GM19463 (cell line): Measurements from ENCODE around the gene KSR2.

Experiments used
- ATAC-seq: cut with Tn5 transposase; IDR thresholded peaks from one replicate; pipeline ENCODE4 v1.9.1; 2021; ENCODE audit warnings: mild to moderate bottlenecking, moderate library complexity; ENCODE audit not compliant: unreplicated experiment

Gene KSR2

DNA sequence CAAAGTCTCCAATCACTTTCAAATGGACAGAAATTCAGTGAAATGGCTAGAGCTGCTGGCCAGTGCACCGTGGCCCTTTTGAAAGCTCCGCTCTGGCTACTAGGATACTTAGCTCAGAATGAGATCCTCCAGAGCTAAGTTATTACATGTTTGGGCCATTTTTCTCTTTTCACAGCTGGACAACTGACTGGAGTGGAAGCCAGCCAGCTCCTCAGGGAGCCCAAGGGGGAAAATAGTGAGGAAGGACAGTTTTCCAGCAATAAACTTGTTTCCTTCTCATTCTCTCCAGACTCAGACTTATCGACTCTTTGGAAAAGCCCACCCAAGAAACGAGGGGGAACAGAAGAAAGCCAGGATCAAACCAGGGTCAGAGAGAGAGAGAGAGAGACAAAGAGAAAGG, 266.0 kb downstream of the KSR2 start:
- ATAC-seq, result no peak

DNA sequence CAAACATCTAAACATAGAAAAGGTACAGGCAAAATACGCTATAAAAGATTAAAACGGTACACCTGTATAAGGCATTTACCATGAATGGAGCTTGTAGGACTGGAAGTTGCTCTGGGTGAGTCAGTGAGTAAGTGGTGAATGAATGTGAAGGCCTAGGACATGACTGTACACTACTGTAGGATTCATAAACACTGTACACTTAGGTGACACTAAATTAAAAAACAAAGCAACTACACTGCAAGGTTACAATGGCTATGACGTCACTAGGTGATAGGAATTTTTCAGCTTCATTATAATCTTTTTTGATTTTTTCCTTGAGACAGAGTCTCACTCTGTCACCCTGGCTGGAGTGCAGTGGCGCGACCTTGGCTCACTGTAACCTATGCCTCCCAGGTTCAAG, 269.2 kb downstream of the KSR2 start:
- no peak for ATAC-seq

DNA sequence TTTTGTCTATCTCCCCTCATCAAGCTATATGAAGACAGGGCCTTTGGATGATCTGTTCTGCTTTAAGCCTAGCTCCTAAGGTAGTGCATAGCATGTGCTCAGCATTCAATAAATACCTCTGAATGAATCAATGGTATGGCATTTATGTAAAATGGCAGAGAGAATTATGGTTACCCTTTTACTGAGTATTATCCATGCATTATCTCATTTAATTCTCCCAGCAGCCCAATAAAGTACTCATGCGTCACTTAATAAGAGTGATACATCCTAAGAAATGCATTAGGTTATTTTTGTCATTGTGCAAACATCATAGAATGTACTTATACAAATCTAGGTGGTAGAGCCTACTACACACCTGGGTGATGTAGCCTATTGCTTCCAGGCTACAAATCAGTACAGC, 269.7 kb downstream of the KSR2 start:
- ATAC-seq, result no peak

DNA sequence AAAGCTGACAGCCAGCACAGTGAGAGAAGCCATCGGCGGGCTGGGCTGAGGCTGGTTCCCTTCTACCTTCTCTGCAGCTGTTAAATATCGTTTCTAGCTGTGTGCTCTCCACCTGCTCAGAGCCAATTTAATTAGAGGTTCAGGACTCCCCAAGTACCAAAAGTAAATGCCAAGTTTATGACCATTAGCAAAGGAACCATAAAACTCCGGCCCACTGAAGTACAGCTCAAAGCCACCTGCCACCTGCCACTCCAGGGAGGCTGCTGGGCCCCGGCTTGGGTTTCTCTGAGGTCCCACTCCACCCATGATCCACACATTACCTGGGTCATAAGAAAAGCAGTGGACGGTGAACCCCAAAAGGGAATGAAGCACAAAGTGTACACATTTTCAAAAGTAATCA, 272.8 kb downstream of the KSR2 start:
- ATAC-seq, result no peak

DNA sequence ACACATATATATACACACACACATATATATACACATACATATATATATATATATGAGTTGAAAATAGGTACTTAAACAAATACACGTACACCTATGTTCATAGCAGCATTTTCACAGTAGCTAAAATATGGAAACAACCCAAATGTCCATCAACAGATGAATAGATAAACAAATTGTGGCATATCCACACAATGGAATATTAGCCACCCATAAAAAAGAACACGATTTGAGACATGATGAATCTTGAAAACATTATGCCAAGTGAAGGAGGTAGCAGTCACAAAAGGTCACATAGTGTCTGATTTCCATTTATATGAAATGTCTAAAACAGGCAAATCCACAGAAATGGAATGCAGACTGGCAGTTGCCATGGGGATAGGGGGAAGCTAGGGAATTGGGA, 276.3 kb downstream of the KSR2 start:
- no peak for ATAC-seq

DNA sequence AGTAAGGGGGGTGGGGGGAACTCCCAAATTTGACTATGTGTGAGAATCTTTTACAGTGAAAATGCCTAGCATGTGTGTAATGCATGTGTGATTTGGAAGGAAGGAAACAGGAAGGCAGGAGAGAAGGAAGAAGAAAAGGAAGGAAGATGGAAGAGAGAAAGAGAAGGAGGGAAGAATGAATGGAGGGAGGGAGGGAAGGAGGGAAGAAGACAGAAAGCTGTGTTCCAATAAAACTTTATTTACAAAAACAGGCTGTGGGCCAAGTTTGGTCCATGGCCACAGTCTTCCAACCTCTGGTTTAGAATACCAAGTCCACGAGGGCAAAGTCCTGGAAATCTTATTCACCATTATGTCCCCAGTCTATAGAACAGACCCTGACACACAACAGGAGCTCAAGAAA, 278.9 kb downstream of the KSR2 start:
- ATAC-seq, result no peak

DNA sequence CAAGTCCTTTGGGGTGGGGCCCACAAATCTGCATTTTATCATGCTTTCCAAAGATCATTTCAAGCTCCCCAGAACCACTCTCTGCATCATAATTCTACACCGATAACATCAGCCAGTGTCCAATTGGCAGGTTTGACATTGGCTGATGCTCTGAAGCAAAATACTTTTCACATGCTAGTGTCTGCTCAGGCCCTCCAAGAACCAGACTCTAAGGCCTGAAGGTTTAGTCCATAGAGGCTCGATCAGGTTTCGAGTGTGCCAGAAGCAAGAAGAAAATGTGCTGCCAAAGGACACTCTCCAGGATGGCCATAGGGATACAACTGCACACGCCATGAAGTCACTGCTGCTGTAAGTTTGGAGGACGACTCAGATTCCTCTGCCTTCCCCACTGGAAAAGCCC, 280.3 kb downstream of the KSR2 start:
- no peak for ATAC-seq

DNA sequence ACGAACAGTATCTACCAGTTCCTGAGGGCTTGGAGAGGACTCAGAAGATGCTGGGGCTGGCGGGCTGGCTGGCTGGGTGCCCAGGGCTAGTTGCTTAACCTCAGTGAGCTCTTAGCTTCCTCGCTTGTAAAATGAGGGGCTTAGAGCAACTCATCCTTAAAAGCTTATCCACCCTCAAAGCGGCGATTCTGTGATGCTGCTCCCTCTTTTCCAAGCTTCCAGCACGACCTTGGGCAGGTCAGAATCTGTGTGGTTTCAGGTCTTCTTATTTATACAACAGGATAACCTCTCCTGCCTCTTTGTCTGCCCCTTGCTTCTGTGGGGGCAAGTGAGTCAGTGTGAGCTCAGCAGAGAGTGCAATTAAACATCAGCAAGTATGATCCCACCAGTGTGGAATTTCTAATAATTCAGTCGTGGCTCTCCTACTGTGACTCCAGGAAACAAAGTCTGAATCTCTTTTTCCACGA, 281.8 kb downstream of the KSR2 start:
- no peak for ATAC-seq

DNA sequence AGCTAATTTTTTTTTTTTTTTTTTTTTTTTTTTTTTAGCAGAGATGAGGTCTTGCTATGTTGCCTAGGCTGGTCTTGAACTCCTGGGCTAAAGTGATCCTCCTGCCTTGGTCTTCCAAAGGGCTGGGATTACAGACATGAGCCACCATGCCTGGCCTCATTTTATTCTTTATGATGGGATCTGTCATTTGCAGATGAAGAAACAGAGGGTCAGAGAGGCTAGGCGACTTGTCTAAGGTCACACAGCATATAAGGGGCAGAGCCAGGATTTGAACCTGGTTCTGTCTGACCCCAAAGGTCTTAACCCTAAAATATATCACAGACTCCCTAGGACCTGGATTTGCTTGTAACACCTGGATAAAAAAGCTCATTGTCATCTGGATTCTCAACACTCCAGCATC, 282.6 kb downstream of the KSR2 start:
- no peak for ATAC-seq

DNA sequence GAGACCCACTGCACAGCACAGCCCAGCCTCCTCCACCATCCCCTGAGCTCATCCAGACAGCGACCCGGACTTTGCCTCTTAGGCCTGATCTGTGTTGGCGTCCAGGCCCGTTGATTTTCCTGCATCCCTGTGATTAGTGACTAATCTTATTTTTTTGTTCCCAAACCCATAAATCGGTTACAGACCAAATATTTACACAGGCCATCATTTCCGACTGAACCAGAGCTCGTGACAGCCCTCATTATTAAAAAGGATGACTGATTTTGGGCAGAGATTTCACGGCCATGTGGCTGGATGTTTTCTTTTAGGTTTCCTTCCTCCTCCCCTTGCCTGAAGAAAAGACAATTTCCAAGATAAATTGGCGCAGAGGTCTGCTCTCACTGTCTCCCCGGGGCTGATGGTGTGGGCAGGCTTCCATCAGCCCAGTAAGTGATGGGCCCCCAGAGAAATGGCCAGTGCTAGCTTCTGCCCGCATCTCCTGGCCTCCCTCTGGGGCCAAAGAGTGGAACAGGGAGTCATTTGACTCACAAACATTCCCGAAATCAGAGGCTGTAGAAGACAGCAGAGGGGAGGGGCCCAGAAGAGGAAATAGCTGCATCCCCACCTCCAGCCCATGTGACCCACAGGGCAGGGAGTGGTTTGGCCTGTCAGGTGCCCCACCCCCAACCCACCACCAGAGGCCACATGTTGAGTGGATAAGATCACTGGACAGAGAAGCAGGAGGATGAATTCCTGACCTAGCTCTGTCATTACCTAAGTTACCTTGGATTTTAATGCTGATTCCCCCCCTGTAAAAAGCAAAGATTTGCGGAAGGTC, 283.5 kb downstream of the KSR2 start:
- ATAC-seq, result no peak

DNA sequence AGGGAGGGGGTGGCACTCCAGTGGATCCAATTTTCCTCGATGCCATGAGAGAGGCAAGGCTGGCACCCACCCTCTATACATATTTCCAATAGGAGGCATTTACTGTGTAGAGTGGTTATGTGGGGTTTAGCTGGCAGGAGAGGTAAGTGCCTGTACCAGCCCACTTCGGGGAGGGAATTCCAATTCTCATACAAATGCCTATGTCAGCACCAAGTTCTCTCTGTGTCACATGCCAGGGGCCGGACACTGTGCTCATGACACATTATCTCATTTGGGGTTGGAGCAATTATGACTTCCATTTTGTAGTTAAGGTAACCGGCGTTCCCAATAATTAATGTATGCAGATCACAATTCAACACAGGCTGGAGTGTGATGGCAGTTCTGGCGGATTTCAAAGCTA, 284.3 kb downstream of the KSR2 start:
- no peak for ATAC-seq

DNA sequence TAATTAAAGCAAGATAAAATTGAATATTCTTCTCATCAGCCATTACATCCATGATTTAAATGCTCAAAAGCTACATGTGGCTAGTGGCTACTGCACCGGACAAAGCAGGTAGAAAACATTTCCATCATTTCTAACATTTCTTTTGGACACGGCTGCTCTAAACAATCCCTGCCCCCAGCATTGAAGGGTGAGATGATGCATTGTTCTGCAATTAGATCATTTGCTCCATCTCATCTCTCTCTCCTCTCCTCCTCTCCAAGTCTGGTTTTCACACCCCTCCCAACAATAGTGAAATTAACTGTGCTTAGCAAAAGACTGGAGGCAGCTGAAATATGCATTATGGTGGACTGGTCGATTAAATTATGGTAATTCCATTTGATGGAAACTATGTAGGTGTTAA, 288.5 kb downstream of the KSR2 start:
- no peak for ATAC-seq

DNA sequence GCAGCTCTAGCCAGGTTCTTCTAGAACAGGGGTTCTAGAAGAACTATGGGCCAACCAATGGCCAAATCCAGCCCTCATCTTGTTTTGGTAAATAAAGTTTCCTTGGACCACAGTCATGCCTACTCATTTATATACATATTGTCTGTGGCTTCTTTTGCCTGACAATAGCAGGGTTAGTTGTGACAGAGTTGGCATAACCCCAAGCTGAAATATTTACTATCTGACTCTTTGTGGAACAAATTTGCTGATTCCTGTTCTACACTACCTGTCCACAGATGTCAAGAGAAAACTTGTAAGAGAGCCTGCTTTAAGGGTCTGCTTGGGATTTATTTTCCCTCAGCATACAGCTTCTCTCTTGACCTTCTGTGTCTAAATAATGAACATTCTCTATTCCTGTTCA, 289.0 kb downstream of the KSR2 start:
- no peak for ATAC-seq

DNA sequence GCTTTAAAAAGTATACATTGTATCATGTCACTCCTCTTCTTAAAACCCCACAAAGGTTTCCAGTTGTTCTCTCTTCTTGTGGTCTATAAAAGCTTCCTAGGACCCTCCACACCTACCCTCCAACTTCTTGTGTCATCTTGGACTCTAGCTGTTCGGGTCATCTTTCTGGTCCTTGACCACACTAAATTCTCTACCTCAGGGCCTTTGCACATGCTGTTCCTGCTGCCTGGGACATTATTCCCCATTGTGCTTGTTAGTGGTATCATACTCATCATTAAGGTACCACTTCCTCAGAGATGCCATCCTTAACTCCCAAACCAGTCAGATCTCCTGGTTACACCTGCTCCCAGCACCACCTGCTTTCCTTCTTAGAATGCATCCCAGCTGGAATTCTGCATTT, 294.0 kb downstream of the KSR2 start:
- ATAC-seq, result no peak

DNA sequence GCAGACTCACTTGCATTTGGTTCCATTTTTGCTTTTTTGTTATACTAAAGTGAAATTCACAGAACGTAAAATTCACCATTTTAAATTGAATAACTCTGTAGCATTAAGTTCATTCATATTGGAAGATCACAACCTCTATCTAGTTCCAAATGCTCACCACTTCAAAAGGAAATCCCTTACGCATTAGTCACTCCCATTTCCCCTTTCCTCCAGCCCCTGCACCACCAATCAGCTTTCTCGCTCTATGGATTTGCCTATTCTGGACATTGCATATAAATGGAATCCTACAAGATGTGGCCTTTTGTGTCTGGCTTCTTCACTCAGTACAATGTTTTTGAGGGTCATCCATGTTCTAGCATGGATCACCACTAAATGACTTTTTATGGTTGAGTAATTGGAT, 294.5 kb downstream of the KSR2 start:
- no peak for ATAC-seq

DNA sequence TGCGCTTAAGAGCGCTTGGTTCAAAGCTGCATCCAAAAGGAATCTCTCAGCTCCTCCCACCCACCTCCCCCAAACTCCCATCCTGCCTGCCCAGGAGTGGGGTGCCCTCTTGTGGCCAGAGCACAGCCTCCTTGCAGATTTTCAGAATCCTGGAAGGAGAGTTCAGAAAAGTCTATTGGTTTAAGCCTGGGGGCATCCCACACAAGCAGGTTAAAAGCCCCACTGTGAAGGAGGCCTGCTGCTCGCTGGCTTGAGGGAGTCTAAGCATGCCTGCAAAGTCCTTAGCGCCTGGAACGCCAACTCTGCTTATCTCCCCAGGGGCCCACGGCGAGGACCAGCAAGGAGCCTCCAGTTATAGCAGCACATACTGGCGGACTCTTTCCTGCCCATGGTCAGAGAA, 297.1 kb downstream of the KSR2 start:
- no peak for ATAC-seq

DNA sequence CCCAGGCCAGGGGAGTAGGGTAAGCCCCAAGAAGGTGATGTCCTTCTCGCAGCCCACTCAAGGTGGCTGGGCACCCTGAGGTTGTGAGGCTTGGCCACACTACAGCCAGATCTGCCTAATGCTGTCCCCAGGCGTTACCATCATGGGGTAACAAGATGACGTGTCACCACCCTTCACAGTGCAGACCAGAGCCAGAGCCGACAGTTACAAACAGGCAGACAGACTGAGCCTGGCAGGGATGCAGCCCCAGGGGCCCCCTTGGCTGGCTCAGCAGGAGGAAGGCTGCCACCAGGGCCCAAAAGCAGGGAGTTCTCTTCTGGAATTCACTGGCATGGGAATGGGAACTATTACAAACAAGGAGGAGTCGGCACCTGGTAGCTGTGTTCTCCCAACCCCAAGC, 304.6 kb downstream of the KSR2 start:
- ATAC-seq, result no peak

DNA sequence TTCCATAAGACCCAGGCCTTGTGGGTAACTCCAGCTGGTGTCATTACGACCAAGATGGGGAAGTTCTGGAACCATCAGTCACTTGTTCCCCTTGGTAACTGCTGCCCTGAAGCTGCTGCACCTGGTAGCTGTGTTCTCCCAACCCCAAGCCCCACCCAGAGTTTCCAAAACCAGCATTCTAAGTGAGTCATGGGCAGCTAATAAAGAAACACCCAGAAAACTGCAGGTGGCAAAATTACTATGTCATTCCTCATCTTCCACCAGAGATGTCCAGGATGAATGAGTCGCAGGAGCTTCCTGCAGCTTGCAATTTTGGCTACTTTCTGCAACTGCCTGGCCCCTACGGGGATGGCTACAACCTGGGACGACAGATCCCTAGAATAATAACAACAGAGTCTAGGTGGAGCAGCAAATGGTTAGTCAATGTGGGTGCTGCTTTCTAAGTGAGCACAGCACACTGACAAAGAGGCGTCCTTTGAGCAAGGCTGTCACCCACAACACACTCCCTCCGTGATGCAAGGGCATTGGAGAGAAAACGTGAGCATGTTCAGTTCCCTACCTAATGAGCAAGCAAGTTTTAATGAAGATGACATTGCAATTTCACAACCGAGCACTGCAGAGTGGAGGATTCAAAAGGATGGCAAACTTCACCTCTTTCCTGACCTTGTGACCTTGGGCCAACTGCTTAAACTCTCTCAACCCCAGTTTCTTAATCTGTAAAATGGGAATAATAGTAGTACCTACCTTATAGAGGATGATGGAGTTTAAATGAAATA, 306.0 kb downstream of the KSR2 start:
- no peak for ATAC-seq

DNA sequence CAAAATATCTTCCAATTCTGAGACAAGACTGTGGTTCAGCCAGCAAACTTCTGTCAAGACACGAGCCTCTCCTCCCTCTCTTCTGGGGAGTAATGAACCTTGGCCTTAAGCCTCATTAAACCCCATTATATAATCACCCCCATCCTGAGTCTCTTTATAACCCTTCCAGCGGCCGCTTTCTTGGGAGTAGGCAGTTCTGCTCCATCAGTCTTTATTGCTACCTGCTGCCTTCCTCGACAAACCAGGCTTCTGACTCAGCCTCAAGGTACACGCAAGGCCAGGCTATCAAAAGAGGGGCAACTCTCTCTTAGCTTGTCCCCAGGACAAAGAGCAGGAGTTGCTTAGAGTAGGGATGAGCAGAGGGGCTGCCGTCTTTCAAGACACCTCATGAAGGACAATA, 306.6 kb downstream of the KSR2 start:
- ATAC-seq, result no peak

DNA sequence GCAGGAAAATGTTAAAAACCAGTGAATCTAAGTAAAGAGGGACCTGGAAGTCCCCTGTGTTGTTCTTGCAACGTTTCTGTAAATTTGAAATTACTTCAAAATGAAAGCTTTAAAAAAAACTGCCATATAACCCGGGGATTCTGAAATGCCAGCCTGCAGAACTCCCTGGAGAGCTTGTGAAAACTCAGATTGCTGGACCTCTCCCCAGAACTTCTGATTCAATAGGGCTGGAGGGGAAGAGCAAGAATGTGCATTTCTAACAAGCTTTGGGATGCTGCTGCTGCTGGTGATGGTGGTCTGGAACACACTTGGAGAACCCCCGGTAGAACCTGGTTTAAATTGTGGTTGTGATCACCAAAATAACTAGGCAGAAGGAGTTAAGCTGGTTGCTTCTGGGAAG, 307.3 kb downstream of the KSR2 start:
- no peak for ATAC-seq

DNA sequence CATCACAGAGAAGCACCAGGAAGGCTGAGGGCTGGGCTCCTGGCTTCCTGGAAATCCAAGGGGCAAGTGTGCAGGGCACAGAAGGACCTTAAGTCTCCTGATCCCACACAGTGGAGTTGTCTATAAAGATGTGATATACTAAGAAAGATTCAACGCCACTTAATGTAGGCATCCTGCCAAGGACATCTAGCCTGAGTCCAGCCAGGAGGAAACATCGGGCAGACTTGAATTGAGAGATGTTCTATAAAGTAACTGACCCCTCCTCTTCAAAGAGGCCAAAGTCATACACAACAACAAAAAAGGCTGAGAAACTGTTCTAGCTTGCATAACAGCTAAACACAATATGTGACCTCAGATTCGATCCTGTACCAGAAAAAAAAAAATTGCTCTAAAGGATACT, 307.9 kb downstream of the KSR2 start:
- ATAC-seq, result no peak

DNA sequence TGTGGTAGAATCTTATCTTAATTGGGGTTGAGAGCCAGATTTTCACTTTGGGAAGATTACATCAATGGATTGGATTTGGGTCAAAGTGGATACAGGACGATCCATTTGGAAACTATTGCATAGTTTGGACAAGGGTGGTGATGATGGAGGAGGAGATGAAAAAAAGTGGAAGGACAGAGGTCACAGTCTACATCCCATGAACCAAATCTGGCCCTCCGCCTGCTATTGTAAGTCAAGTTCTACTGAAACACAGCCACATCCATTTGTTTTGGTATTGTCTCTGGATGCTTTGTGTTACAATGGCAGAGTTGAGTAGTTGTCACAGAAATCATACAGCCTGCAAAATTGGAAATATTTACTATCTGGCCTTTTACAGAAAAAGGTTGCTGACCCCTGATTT, 310.6 kb downstream of the KSR2 start:
- no peak for ATAC-seq
